Stomach (tissue), 9 donors: ENCODE data around the gene SEPTIN1. TPM values are rescaled to one million over a fixed set of nuclear protein-coding genes. Genes with fewer than 3 reads are reported as not detected.

Source experiments
- DNase-seq, 2 donors: peaks; one replicate each; pipeline versions ENCODE4 v3.0.0 to v3.0.0-alpha.2; 2013 to 2019
- H3K27ac ChIP-seq, 5 donors: fragments of 200-600 bp in 4 of 5; sonication (generic) in 4 of 5; one replicate each; pipeline ENCODE4 v1.5.1; 2013 to 2019; ENCODE audit warnings: mild to moderate bottlenecking in 1 of 5, moderate library complexity in 1 of 5
- H3K27me3 ChIP-seq, 3 donors: fragments of 200-600 bp; sonication (generic); one replicate each; pipeline ENCODE4 v1.5.1; 2017 to 2019; ENCODE audit warnings: mixed run types in 1 of 3
- H3K36me3 ChIP-seq, 4 donors: fragments of 200-600 bp; sonication (generic); 1 replicate in 3 of 4; 2 replicates in 1 of 4; pipeline ENCODE4 v1.5.1; 2016 to 2019
- H3K4me1 ChIP-seq, 4 donors: fragments of 200-600 bp; sonication (generic); one replicate each; pipeline ENCODE4 v1.5.1; 2016 to 2019
- H3K4me3 ChIP-seq, 4 donors: fragments of 200-600 bp; sonication (generic) in 3 of 4; one replicate each; pipeline ENCODE4 v1.5.1; 2016 to 2019; ENCODE audit warnings: mild to moderate bottlenecking in 1 of 4
- H3K9me3 ChIP-seq, 4 donors: fragments of 200-600 bp; sonication (generic); one replicate each; pipeline ENCODE4 v1.5.1; 2016 to 2019
- EP300 ChIP-seq: sonication (generic); formaldehyde crosslinking; IDR thresholded peaks from one replicate; pipeline ENCODE4 v1.6.1; 2017; ENCODE audit warnings: antibody characterized with exemption
- POLR2A ChIP-seq, 4 donors: fragments of 450-650 bp; IDR thresholded peaks; one replicate each; pipeline ENCODE4 v1.6.1; 2016; ENCODE audit warnings: antibody characterized with exemption in 4 of 4, control low read depth in 2 of 4, mild to moderate bottlenecking in 1 of 4, moderate library complexity in 1 of 4
- POLR2AphosphoS5 ChIP-seq, 3 donors: sonication (generic); formaldehyde crosslinking; IDR thresholded peaks; one replicate each; pipeline ENCODE4 v1.6.1; 2016; ENCODE audit warnings: antibody characterized with exemption in 3 of 3
- WGBS, 5 donors: extraction: QIAGEN DNeasy Blood & Tissue Kit in 3 of 5; methylation state at CpG; one replicate each; pipeline versions ENCODE4 v1.1.5 to v1.1.7; 2013 to 2018; 5-methylcytosine and 5-hydroxymethylcytosine counted together
- intact Hi-C: fragments of 100-400 bp; cut with DNase I; formaldehyde crosslinking; loops from one replicate; pipeline ENCODE4 v1.15.1; 2023; ENCODE audit warnings: low total_unique reads
- polyA plus RNA-seq, 3 donors: library from polyadenylated mRNA; stranded (reverse); fragments of 200-250 nt; gene quantifications; one replicate each; pipeline ENCODE4 v1.2.3, GENCODE V29; 2013
- total RNA-seq, 5 donors: library from RNA; depleted of rRNA; stranded (reverse); fragments of >200 nt; gene quantifications; one replicate each; pipeline versions ENCODE4 v1.1.0 to v1.2.3, GENCODE V29; 2014 to 2016
- TF ChIP-seq, protein P1 (sequence below), 7 experiments: fragments of 450-650 bp in 4 of 7; fragments of 200-600 bp in 3 of 7; sonication (generic) in 3 of 7; IDR thresholded peaks; one replicate each; pipeline ENCODE4 v1.5.1; 2016 to 2019; ENCODE audit warnings: antibody characterized with exemption in 7 of 7, control low read depth in 2 of 7, mild to moderate bottlenecking in 1 of 7
- donor health status: healthy with polysubstance abuse.
- donor health status: Bipolar disorder and iron deficiency.
- donor health status: healthy.

Gene SEPTIN1
- total and polyA plus RNA-seq, 8 donors = 0.72 to 10.5 (median 5.3) TPM; not detected in 1

DNA sequence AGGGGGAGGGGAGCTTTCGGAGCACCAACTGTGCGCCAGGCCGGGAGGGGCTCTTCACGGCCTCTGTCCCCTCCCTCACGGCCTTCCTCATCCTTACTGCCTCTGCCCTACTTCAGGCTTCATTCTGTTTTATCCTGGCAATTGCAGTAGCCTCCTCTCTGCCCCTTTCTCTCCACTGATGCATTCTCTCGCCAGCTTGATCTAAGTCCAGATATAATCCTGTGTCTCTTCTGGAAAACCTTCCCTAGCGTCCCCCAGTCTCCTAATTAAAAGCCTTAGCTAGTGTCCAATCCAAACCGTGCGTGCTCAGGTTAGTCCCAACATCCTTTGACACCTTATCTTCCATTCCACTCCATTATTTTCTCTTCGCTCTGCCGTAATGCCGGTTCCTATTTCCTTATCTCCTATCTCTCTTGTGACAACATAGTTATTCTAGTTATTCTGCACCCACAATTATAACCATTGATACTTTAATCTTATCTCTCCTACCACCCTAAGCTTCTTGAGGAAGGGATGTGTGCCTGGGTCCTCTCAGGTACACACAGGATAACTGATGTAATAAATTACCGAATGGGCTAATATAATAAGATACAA, 13.7 kb upstream of the SEPTIN1 start:
- Histone ChIP-seq H3K27me3 (no peaks in the 10 kb centered on the region), H3K4me1 (peaks cover 19 to 65% (median 37%) of the 10 kb centered on the region in 4 donors), H3K4me3 (peak overlapping the region; percentile 81 to 96 (median 89)), H3K9me3 (no peaks in the 10 kb centered on the region), H3K36me3 (peaks cover 11 to 21% (median 18%) of the 10 kb centered on the region in 4 donors), H3K27ac (peak overlapping the region; percentile 71 to 89 (median 83))
- 6 to 13% (median 9%) methylated on average over 11 to 13 of the region's 13 CpGs for WGBS, 5 donors
- intact Hi-C loops = no loop called here
- no peak for DNase-seq
- TF ChIP-seq, protein P1, sequence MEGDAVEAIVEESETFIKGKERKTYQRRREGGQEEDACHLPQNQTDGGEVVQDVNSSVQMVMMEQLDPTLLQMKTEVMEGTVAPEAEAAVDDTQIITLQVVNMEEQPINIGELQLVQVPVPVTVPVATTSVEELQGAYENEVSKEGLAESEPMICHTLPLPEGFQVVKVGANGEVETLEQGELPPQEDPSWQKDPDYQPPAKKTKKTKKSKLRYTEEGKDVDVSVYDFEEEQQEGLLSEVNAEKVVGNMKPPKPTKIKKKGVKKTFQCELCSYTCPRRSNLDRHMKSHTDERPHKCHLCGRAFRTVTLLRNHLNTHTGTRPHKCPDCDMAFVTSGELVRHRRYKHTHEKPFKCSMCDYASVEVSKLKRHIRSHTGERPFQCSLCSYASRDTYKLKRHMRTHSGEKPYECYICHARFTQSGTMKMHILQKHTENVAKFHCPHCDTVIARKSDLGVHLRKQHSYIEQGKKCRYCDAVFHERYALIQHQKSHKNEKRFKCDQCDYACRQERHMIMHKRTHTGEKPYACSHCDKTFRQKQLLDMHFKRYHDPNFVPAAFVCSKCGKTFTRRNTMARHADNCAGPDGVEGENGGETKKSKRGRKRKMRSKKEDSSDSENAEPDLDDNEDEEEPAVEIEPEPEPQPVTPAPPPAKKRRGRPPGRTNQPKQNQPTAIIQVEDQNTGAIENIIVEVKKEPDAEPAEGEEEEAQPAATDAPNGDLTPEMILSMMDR (IDR thresholded peaks at IDR 0.05) = no peak
- no peak for TF ChIP-seq EP300
- TF ChIP-seq POLR2AphosphoS5 (IDR thresholded peaks at IDR 0.05) = no peak
- no peak for TF ChIP-seq POLR2A (IDR thresholded peaks at IDR 0.05)

DNA sequence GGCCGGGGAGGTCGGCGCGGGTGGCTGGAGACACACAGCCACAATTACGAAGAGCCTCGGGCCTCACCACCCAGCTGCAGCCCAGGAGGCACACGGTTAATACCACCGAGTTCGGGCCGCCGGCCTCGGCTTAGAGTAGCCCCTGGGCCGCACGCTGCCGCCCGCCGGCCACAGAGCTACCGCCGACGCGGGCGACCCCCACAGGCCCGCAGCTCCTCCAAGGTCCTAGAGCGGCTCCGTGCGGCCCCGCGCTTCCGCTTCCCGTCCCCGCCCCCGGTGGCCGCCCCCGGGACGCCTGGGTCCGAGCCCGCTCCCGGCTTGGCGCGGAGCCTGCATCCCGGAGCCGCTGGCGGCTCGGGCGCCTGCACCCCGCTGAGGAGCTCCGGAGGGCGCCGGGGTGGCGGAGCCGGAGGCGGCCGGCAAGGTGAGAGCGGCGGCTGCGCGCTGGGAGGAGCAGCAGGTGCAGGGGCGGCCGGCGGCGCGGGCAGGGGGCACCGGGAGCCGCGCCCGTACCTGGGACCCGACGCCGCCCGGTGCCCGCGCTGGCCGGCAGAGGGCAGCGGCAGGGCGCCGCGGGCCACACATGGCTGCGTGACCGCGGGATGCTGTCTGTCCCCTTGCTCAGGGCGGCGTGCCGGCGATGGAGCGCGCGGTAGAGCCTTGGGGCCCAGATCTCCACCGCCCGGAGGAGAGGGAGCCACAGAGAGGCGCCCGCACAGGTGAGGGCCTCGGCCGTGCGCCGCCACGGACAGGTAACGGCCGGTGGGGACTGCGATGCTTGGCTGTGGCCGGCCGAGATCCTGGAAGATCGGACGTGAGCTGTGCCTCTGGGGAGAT, 13.0 kb upstream of the SEPTIN1 start, which contains the start of gene ZNF48:
TSS of gene ZNF48 (plus strand) at position 266 of the 837 bp plus-strand sequence. CDS start at position 641, 375 bp downstream.
- WGBS, 5 donors = 0 to 1% (median 0%) methylated on average over 30 to 103 of the region's 103 CpGs
- peak; percentile 88 to 98 for DNase-seq

DNA sequence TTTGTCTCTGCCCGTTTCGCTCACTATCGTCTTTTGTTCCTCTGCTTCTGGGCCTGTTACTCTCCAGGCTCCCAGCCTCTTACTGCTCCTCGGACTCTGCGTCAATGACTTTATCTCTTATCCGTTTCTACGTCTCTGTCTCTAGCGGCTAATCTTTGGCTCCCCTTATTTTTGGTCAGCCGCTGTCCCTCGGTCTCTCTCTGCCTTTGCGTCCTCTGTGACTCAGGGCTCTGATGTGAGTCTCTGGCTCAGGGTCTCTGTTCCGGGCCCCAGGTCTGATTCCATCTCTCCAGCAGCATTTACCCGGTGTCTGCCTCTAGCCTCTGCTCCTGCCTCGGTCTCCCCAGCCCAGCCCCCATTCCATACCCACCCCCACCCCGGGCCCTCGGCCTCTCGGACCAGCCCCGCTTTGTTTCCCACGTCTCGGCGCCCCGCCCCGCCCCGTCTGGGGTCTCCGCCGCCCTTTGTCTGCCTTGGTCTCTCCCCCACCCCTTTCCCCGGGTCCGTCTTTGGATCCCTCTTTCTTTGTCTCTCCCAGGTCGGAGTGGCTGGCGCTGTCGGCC, 12.3 kb upstream of the SEPTIN1 start:
- WGBS, 5 donors = 4 to 8% (median 6%) methylated on average over 29 to 31 of the region's 31 CpGs
- DNase-seq = peak in 1 of 2 donors; percentile 48
- Histone ChIP-seq H3K27ac (peak overlapping the region; percentile 71 to 89 (median 83)), H3K36me3 (peaks cover 11 to 21% (median 18%) of the 10 kb centered on the region in 4 donors), H3K27me3 (no peaks in the 10 kb centered on the region), H3K9me3 (no peaks in the 10 kb centered on the region), H3K4me3 (peak overlapping the region; percentile 81 to 96 (median 89)), H3K4me1 (peaks cover 14 to 51% (median 28%) of the 10 kb centered on the region in 4 donors)
- no peak for TF ChIP-seq POLR2AphosphoS5 (IDR thresholded peaks at IDR 0.05)
- no peak for TF ChIP-seq EP300
- TF ChIP-seq, protein P1 (IDR thresholded peaks at IDR 0.05) = no peak
- TF ChIP-seq POLR2A (IDR thresholded peaks at IDR 0.05) = no peak
- intact Hi-C loops = no loop called here

More for the DNA sequence above, 13.0 kb upstream of the SEPTIN1 start, which contains the start of gene ZNF48:
- Histone ChIP-seq H3K9me3 (no peaks in the 10 kb centered on the region), H3K27me3 (no peaks in the 10 kb centered on the region), H3K4me3 (peak within 1 kb of the TSS; percentile 81 to 96 (median 89)), H3K27ac (peak within 1 kb of the TSS; percentile 71 to 89 (median 83)), H3K36me3 (peaks cover 11 to 21% (median 18%) of the 10 kb centered on the region in 4 donors), H3K4me1 (peaks cover 19 to 58% (median 31%) of the 10 kb centered on the region in 4 donors)
- intact Hi-C loops = no loop called here
- TF ChIP-seq, protein P1 (IDR thresholded peaks at IDR 0.05) = peak in 2 of 7 experiments; percentile 16 to 55
- TF ChIP-seq POLR2A (IDR thresholded peaks at IDR 0.05) (no peak), POLR2AphosphoS5 (IDR thresholded peaks at IDR 0.05) (peak; percentile 32 to 85 (median 37)), EP300 (no peak)

DNA sequence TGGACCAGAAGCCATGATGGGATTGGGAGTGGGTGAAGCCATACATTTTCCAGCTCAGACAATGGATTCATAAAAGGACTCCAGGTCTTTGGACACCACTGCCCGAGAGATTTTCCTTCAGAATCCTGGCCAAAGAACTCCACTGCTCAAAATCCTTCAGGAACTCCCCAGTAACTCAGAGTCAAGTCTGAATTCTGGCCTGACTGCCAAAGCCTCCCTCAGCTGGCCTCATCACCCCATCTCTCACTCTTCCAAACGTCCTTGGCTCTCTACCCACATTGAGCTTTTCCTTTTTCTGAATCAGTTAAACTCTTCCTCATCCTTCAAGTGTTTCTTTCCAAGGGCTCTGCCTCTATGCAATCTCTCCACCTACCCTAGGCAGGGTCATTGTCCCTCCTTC, 1.2 kb upstream of the SEPTIN1 start:
- peak in 1 of 2 donors; percentile 44 for DNase-seq
- TF ChIP-seq POLR2A (IDR thresholded peaks at IDR 0.05) = no peak
- TF ChIP-seq EP300 = no peak
- TF ChIP-seq, protein P1 (IDR thresholded peaks at IDR 0.05) = no peak
- no peak for TF ChIP-seq POLR2AphosphoS5 (IDR thresholded peaks at IDR 0.05)
- no peak overlapping the region for H3K27ac ChIP-seq
- intact Hi-C loops = no loop called here
- 30 to 68% (median 49%) methylated on average over 2 of the region's 2 CpGs for WGBS, 5 donors
- H3K4me3 ChIP-seq = no peak overlapping the region
- no peaks in the 10 kb centered on the region for H3K36me3 ChIP-seq
- no peaks in the 10 kb centered on the region for H3K9me3 ChIP-seq
- H3K27me3 ChIP-seq = no peaks in the 10 kb centered on the region
- H3K4me1 ChIP-seq = peaks cover 8 to 23% (median 20%) of the 10 kb centered on the region in 4 donors
